A549 (cell line): Measurements from ENCODE around the gene SAMD4B.

Source experiments
- CEBPB ChIP-seq, 2 experiments: fragments of >200 bp in 1 of 2; sonication (Bioruptor Twin) in 1 of 2; formaldehyde crosslinking in 1 of 2; IDR thresholded peaks; 2 replicates each; pipeline ENCODE4 v1.6.1; 2012 to 2016
- CTCF ChIP-seq: fragments of >200 bp; sonication (Bioruptor Twin); formaldehyde crosslinking; IDR thresholded peaks from 3 replicates; pipeline ENCODE4 v1.5.1; 2016
- ELK1 ChIP-seq: fragments of 150-350 bp; IDR thresholded peaks from 2 replicates; pipeline ENCODE4 v1.6.1; 2014; ENCODE audit warnings: low read depth, mild to moderate bottlenecking, low read length
- GATA3 ChIP-seq: IDR thresholded peaks from 2 replicates; pipeline ENCODE4 v1.6.1; 2012; ENCODE audit warnings: borderline replicate concordance
- HEYL ChIP-seq: fragments of 250-450 bp; sonication (Bioruptor Pico); IDR thresholded peaks from 2 replicates; pipeline ENCODE4 v1.8.0; 2021; ENCODE audit warnings: mild to moderate bottlenecking, moderate library complexity
- JUNB ChIP-seq: fragments of >200 bp; sonication (Bioruptor Twin); formaldehyde crosslinking; IDR thresholded peaks from 2 replicates; pipeline ENCODE4 v1.6.1; 2016
- MAFK ChIP-seq: fragments of 450-650 bp; IDR thresholded peaks from 2 replicates; pipeline ENCODE4 v1.6.1; 2014; ENCODE audit not compliant: partially characterized antibody
- MAX ChIP-seq: IDR thresholded peaks from 2 replicates; pipeline ENCODE4 v1.6.1; 2012
- MYC ChIP-seq: IDR thresholded peaks from 2 replicates; pipeline ENCODE4 v1.6.1; 2012; ENCODE audit warnings: mild to moderate bottlenecking, inconsistent platforms, low read length, improper control_type of control experiment, borderline replicate concordance
- POLR2AphosphoS2 ChIP-seq: conservative IDR thresholded peaks from 2 replicates; pipeline ENCODE4 v1.6.1; 2012; ENCODE audit warnings: low read length, improper control_type of control experiment, inconsistent platforms
- RAD21 ChIP-seq, 2 experiments: fragments of >200 bp in 1 of 2; sonication (Bioruptor Twin) in 1 of 2; formaldehyde crosslinking in 1 of 2; IDR thresholded peaks in 1 of 2; conservative IDR thresholded peaks in 1 of 2; 2 replicates in 1 of 2; 3 replicates in 1 of 2; pipeline ENCODE4 v1.6.1; 2012 to 2018; ENCODE audit warnings: inconsistent platforms in 1 of 2
- ZNF302 ChIP-seq: fragments of 250-450 bp; sonication (Bioruptor Pico); IDR thresholded peaks from 2 replicates; pipeline ENCODE4 v1.9.0; 2021; ENCODE audit warnings: inconsistent platforms, mild to moderate bottlenecking, moderate library complexity
- TF ChIP-seq, protein P1 (sequence below): fragments of >200 bp; sonication (Bioruptor Twin); formaldehyde crosslinking; IDR thresholded peaks from 3 replicates; pipeline ENCODE4 v1.6.1; 2016

DNA sequence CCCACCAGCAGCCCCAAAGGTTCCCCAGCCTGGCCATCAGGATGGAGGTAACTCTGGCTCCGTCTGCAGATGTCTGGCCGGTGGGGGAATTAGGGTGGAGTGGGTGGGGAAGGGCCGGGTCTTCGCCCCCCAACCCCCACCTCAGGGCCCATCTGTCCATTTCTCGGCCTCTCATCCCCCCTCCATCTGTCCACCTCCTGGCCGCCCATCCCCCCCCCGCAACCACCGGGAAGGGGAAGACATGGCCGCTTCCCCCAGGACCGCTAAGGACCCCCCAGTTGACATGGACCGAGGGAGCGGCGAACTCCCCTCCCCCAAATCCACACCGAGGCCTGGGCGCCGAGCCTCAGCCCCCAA is 22.4 kb upstream of the SAMD4B start:
- no peak for TF ChIP-seq ZNF302
- no peak for TF ChIP-seq RAD21 (conservative IDR thresholded peaks at IDR 0.05 in 1 of 2, IDR thresholded peaks at IDR 0.05 in 1 of 2)
- TF ChIP-seq JUNB, result no peak
- no peak for TF ChIP-seq ELK1
- TF ChIP-seq CTCF, result no peak
- TF ChIP-seq, protein P1, sequence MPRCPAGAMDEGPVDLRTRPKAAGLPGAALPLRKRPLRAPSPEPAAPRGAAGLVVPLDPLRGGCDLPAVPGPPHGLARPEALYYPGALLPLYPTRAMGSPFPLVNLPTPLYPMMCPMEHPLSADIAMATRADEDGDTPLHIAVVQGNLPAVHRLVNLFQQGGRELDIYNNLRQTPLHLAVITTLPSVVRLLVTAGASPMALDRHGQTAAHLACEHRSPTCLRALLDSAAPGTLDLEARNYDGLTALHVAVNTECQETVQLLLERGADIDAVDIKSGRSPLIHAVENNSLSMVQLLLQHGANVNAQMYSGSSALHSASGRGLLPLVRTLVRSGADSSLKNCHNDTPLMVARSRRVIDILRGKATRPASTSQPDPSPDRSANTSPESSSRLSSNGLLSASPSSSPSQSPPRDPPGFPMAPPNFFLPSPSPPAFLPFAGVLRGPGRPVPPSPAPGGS, result no peak
- no peak for TF ChIP-seq POLR2AphosphoS2
- TF ChIP-seq HEYL (CRISPR knock-in tag), result no peak
- no peak for TF ChIP-seq GATA3
- TF ChIP-seq MAX, result no peak
- TF ChIP-seq MYC, result no peak
- TF ChIP-seq CEBPB (IDR thresholded peaks at IDR 0.05), result no peak
- TF ChIP-seq MAFK, result no peak
